Mesothelial cell of epicardium (in vitro differentiated cells): ENCODE measurements around the gene MBNL1. TPM values are rescaled to one million over a fixed set of nuclear protein-coding genes. Genes with fewer than 3 reads are reported as not detected.

ENCODE experiments used
- DNase-seq, 2 experiments: peaks; one replicate each; pipeline ENCODE4 v3.0.0; 2021; ENCODE audit warnings: low spot score in 2 of 2; ENCODE audit not compliant: unreplicated experiment in 2 of 2
- H3K27ac Mint-ChIP-seq: 2 replicates; pipeline ENCODE4 v1.8.0; 2021; ENCODE audit warnings: mixed read lengths
- H3K27me3 Mint-ChIP-seq: 2 replicates; pipeline ENCODE4 v1.8.0; 2021; ENCODE audit warnings: low read depth, mixed read lengths
- H3K36me3 Mint-ChIP-seq: 2 replicates; pipeline ENCODE4 v1.8.0; 2021; ENCODE audit warnings: mixed read lengths
- H3K4me1 Mint-ChIP-seq: 2 replicates; pipeline ENCODE4 v1.8.0; 2021; ENCODE audit warnings: mixed read lengths
- H3K4me3 Mint-ChIP-seq: 2 replicates; pipeline ENCODE4 v1.8.0; 2021; ENCODE audit warnings: mild to moderate bottlenecking, moderate library complexity, mixed read lengths
- H3K9me3 Mint-ChIP-seq: 2 replicates; pipeline ENCODE4 v1.8.0; 2021; ENCODE audit warnings: mixed read lengths
- total RNA-seq: library from RNA; stranded (reverse); gene quantifications from 3 replicates; pipeline ENCODE4 v1.2.1, GENCODE V29; 2021
- TF ChIP-seq, protein P1 (sequence below): fragments of 200-600 bp; sonication (generic); IDR thresholded peaks from one replicate; pipeline ENCODE4 v1.5.0; 2021; ENCODE audit warnings: antibody characterized with exemption; ENCODE audit not compliant: unreplicated experiment

Gene MBNL1
- total RNA-seq, 1 donor from 2014 or later: 74.8 TPM

DNA sequence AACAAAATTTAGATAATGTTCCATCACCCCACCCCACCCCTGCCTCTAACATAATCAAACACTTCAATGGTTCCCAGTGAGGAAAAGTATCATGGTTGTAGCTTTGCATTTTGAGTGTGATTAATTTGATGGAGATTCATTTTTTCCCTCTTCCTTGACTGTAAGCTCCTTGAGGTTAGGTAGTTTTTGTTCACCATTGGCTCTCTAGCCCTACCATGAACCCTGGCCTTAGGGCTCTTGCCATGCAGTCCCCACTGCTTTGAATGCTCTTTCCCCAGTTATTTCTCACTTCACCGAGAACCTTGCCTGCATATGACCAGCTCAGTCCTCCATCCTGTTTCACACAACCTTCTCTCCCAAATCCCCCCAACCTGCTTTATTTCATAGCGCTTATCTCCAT lies 5.0 kb upstream of the MBNL1 start:
- H3K36me3 Mint-ChIP-seq: no peaks in the 10 kb centered on the region
- no peak for DNase-seq
- TF ChIP-seq, protein P1, sequence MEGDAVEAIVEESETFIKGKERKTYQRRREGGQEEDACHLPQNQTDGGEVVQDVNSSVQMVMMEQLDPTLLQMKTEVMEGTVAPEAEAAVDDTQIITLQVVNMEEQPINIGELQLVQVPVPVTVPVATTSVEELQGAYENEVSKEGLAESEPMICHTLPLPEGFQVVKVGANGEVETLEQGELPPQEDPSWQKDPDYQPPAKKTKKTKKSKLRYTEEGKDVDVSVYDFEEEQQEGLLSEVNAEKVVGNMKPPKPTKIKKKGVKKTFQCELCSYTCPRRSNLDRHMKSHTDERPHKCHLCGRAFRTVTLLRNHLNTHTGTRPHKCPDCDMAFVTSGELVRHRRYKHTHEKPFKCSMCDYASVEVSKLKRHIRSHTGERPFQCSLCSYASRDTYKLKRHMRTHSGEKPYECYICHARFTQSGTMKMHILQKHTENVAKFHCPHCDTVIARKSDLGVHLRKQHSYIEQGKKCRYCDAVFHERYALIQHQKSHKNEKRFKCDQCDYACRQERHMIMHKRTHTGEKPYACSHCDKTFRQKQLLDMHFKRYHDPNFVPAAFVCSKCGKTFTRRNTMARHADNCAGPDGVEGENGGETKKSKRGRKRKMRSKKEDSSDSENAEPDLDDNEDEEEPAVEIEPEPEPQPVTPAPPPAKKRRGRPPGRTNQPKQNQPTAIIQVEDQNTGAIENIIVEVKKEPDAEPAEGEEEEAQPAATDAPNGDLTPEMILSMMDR: no peak
- no peak overlapping the region for H3K4me3 Mint-ChIP-seq
- H3K27me3 Mint-ChIP-seq: no peaks in the 10 kb centered on the region
- no peak overlapping the region for H3K27ac Mint-ChIP-seq
- no peaks in the 10 kb centered on the region for H3K9me3 Mint-ChIP-seq
- peaks cover 35% of the 10 kb centered on the region for H3K4me1 Mint-ChIP-seq

DNA sequence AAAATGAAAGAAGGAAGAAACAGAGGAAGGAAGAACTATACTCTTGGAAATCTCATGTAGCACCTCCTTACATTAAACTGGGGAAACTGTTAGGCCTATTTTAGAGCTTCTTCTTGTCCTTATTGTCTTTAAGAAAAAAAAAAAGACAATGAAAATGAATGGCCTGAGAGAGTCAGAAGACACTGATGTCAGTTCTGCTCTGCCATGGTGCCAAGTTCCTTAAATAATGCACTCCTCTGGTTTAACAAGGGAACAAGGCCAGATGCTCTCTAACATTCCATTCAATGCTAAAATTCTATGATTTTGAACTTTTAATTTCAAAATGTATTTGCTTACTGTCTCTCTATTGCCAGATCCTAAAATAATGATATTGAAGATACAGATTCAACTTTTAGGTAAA lies 4.4 kb upstream of the MBNL1 start:
- no peaks in the 10 kb centered on the region for H3K27me3 Mint-ChIP-seq
- H3K36me3 Mint-ChIP-seq: no peaks in the 10 kb centered on the region
- TF ChIP-seq, protein P1: no peak
- no peak for DNase-seq
- H3K4me3 Mint-ChIP-seq: no peak overlapping the region
- no peaks in the 10 kb centered on the region for H3K9me3 Mint-ChIP-seq
- H3K27ac Mint-ChIP-seq: no peak overlapping the region
- H3K4me1 Mint-ChIP-seq: peaks cover 30% of the 10 kb centered on the region

DNA sequence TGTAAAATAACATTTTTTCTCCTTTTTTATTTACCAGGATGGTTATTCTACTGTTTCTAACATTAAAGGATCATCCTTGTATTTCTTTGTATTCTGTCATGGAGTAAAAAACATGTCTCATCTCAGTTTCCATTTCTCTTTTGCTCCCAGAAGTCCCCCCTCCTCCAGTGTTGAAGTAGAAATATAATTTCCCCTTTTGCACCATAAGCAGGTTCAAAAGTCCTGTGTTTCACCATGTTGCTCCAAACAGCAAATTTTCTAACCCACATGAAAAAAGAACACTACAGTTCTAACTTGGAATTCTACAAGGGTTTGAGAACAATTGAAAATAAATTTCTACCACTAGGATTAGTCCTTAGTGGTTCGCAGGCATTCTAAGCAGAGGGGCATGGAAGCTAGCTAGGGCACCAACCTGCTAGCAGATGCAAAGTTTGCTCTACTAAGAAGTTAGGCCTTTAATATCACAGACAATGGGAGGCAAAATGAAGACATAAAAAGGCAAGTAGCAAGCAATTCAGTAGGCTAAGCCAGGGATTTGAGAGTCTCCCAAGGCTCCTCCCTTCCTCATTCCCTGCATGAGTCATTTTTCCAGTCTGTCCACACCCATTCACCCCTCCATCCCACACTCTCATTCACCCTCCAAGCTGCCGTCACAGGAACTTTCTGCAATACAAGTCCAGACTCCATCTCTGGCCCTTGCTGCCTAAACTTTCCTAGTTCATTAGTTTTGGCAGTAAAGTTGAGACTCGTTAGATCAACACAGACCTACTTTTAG lies 2.3 kb upstream of the MBNL1 start:
- peak overlapping the region; percentile 7 for H3K27ac Mint-ChIP-seq

DNA sequence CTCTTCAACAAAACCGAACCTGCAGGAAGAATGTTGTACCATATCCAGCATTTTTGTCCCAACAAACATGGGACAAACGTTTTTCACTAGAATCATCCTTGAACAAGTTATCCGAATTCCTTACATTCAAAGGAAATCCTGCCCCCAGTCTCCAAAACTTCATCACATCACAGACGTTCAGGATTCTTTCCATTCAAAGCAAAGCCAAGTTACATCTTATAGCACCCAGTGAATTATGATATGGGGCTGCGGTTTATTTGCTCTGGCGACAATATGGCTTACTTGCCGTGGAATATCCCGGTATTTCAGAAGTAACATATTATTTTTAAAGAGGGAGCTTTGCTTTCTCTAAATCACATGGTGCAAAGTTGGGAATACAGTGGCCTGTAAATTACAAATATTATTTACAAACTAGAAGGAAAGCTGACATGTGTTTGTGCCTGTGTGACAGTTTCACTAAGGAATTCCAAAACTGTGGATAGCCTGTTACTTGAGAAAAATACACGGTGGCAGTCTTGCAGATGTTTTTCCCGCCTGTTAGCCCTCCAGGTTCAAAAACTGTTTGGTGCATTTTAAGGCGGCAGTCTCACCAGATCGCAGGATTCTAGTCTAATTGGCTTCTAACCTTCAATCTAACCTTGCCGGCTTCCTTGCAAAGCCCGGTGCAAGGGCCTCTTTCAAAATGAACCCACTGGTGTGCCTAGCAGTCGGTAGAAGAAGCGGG lies 736 bp upstream of the MBNL1 start:
- H3K27ac Mint-ChIP-seq: peak overlapping the region; percentile 98
- no peaks in the 10 kb centered on the region for H3K27me3 Mint-ChIP-seq
- no peaks in the 10 kb centered on the region for H3K36me3 Mint-ChIP-seq
- peak overlapping the region; percentile 90 for H3K4me3 Mint-ChIP-seq
- no peaks in the 10 kb centered on the region for H3K9me3 Mint-ChIP-seq
- peaks cover 47% of the 10 kb centered on the region for H3K4me1 Mint-ChIP-seq
- no peak for DNase-seq
- TF ChIP-seq, protein P1: no peak

More for the DNA sequence above, 2.3 kb upstream of the MBNL1 start:
- DNase-seq: no peak
- TF ChIP-seq, protein P1: no peak
- no peaks in the 10 kb centered on the region for H3K36me3 Mint-ChIP-seq
- no peak overlapping the region for H3K4me3 Mint-ChIP-seq
- H3K9me3 Mint-ChIP-seq: no peaks in the 10 kb centered on the region
- H3K4me1 Mint-ChIP-seq: peaks cover 35% of the 10 kb centered on the region
- H3K27me3 Mint-ChIP-seq: no peaks in the 10 kb centered on the region

DNA sequence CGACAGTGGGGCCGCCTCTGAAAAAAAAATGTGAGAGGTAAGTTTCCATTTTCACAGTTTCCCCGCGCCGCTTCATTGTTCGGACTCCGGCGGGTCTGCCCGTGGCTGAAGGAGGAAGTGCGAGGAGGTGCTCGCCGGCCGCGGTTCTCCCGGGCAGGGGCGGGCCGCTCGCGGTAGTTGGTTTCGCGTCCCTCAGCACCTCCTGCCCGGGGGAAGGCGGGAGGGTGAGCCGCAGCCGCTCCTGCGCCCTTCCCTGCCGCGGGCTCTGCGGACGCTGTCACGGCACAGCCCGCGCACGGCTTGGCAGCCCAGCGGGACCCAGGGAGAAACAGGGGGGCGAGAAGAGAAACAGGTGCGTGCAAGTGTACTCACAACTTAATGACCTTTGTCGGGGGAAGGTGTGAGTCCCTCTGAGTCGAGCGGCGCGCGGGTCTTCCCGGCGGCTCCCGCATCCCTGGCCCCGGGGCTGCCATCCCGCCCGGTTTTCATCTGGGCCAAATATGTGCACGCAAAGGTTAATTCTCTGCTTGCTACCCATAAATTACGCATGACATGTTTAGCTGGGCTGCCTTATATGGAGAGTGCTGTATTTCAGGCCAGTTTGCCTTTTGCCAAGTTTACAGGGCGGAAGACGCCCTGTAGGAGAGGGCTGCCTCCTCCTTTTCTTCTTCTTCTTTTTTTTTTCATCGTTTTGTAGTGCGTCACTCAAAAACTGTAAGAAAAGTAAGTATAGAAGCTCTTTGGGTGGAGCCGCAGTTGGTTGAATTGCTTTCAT lies 514 bp downstream of the MBNL1 start:
- Mint-ChIP-seq H3K36me3 (no peaks in the 10 kb centered on the region), H3K9me3 (no peaks in the 10 kb centered on the region), H3K27me3 (no peaks in the 10 kb centered on the region), H3K27ac (peak overlapping the region; percentile 97), H3K4me3 (peak overlapping the region; percentile 90), H3K4me1 (peaks cover 54% of the 10 kb centered on the region)
- TF ChIP-seq, protein P1: no peak
- DNase-seq: peak in 1 of 2 experiments; percentile 53
